Measurements from ENCODE around the gene GOLM1.
"Not testable (repeated sequence)": the region's sequence is repeated elsewhere in the genome, so short reads cannot be mapped to it uniquely, and the experiment has no call there.

Gene GOLM1

DNA sequence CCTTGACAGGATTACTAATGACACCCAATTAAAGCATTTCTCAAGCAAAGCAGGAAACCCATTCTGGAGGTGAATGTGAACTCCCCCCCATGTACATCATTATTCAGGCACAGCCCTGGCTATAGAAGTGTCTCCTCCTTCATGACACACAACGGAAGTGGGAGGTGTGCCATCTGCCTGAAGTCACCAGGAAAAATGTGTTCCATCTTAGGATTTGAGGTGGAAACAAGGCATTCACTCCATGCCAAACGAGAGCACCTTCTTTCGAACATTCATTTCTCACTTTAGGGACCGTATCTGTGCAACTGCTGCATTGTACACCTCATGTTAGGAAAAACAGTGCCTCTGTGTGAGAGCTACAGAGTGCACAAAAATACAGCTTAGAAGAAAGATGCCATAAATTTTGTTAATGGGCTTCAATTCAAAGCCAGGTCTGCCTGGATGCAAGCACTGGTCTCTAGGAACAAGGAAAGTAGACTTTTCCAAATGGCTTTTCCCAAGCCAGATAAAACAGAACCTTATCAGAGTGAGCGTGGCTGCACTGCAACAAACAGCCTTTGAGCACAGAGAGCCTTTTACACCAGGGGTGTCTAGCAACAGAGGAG is 19.4 kb downstream of the GOLM1 start:
- DNase-seq: no peak

DNA sequence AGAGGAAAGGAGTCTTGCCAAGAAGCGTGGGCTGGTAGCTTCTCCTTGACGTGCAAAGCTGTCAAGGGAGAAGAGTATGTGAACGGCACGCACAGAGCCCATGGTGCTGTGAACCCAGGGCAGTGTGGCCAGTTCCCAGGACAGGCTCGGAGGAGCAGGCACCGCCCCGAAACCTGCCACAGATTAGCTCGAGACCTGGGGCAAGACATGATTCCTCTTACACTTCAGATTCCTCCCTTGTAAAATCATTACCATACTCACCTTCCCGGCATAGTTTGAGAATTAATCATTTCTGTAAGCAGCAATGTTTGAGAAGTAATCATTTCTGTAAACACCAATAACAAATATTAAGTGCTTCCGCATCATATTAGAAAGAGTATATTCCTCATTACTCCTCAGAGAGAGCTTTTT is 19.9 kb downstream of the GOLM1 start:
- no peak for DNase-seq

DNA sequence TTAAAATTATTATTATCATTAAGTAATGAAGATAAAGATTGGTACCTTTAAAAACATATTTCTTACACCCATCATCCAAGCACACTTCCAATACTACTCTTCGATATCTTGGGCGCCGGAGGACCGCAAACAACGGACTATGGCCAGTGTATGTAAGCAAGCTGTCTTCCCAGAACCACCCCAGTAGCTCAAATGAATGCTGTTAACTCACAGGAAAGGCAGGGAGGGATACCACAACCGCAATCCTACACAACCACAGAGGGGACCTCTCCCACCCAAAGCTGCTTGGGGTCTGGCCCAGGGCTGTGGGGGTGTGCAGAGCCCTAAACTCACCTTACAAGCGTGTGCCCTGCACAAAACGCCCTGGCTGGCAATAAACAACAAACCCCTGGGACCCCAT is 20.6 kb downstream of the GOLM1 start:
- no peak for DNase-seq

DNA sequence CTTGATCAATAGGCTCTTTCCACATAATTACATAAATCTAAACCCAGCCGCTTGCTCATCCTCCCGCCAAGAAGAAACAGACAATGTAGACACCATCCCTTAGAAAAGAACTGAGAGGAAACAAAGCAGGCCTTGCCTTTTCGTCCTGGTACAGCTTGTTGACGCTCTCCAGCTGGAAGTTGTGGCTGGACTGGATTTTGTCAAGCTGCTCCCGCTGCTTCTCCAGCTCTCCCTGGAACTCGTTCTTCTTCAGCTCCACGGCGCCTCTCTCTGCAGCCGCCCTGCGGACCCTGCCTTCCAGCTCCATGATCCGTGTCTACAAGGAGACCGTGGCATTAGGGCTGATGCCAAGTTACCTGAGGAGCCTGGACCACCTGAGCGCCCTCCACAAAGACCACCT is 22.1 kb downstream of the GOLM1 start:
- DNase-seq: no peak

DNA sequence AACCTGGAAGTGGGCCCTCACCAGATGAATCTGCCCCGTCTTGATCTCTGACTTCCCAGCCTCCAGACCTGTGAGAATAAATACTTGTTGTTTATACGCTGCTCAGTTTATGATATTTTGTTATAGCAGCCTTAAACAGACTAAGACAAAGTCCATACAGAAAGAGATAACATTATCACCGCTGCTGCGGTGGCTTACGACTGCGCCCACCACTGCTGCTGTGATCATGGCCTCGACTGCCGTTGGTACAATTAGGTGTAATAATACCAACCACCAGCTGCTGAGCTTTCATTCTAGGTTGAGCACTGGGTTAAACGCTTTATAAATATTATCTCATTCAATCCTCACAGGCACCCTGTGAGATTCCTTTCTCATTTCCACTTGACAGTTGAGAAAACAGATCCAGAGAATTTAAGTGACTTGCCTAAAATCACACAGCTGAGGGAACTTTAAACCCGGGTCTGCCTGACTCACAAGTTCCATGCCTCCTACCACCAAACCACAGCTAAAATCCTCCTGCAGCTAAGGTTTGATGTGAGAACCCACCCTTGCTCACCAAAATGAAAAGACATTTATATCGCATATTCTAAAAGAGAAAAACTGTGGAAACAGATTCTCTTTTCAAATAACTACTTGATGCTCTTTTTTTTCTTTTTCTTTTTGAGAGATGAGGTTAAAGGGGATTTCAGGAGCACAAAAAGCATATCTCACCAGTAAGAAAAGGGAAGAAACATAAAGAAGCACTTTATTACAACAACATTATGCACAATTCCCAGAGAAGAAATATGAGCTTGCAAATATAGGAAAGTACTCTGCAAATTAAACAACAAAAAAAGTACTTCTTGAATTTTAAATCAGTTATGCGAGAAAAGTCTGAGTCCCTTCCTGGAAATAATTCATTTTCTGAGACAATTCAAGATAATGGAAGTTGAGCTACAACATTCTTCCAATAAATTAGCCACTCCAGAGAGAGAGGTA is 23.9 kb downstream of the GOLM1 start:
- no peak for DNase-seq

DNA sequence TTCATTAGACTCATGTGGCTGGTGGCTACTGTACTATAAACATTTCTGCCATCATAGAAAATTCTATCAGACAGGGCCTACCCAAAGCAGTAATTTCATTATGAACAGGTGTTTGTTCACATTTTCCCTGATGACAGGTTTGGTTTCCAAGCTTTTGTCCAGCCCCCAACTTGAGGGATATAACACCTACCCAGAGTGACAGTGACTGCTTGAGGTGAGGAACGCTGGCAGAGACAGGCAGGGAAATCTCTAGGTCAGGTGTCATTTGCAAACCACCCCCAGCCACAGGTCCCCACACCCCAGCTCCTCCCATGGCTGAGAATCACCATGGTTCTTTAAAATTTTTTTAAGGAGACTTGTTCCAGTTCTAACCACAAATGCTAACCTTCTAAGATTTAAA is 25.5 kb downstream of the GOLM1 start:
- no peak for DNase-seq

DNA sequence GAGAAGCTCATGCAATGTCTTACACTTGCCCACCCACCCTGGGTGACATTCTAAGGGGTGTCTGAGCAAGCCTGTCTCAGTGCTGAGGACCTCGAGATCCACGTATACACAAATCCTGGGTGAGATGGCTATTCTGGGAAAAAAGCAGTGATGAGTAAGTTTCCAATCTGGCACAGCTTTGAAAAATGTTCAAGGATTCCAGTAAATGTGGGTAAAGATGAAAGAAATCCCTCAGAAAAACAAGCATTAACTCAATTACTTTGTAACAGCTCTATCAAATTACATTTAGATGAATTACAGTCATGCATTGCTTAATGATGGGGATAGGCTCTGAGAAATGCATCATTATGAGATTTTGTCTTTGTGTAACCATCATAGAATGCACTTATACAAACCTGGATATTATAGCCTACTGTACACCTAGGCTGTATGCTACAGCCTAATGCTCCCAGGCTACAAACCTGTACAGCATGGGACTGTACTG is 26.9 kb downstream of the GOLM1 start:
- no peak for DNase-seq

DNA sequence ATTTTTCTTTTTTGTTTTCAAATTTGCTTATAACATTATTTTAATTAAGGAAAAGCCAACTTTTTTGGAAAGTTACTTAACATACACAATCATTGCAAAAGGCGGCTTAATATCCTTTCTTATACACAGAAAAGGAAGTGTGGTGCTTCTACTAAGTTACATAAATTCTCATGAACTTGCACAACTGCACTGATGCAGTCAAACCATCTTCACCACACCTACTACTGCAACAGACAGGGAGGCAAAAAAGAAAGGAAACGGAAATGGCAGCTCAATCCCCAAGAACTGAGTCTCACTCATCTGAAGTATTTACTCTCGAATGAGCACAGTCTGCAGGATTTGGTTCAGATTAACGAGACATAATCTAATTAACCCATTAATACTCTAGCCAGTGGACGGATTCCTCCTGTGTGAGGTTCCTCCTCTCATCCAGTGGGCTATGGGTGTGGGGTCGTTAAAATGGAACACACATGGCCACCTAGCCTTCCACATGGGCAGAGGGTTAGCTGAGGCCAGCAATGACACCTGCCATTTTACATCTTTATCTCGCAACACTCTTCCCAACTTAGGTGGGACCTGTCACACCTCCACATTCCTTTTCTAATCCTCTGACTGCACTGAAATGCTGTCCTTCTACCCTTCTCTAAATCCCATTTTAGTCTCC is 30.0 kb downstream of the GOLM1 start:
- no peak for DNase-seq

DNA sequence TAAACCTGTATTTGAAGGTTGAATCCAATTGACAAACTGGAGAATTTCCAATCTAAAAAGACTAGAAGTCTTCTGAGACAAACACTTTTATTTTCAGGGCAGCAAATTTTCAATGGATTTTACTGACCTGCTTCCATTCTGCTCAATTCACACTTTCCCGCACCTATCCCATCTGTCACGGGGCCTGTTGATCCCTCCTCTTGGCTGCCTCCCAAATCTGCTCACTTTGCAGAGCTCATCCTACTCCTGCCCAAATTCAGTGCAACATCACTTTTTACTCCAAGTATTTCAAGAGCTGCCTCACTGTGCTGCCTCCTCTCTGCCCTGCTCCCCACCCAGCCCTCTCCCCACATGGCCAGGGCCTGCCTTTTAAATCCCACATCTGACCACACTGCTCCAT is 35.1 kb downstream of the GOLM1 start:
- no peak for DNase-seq

DNA sequence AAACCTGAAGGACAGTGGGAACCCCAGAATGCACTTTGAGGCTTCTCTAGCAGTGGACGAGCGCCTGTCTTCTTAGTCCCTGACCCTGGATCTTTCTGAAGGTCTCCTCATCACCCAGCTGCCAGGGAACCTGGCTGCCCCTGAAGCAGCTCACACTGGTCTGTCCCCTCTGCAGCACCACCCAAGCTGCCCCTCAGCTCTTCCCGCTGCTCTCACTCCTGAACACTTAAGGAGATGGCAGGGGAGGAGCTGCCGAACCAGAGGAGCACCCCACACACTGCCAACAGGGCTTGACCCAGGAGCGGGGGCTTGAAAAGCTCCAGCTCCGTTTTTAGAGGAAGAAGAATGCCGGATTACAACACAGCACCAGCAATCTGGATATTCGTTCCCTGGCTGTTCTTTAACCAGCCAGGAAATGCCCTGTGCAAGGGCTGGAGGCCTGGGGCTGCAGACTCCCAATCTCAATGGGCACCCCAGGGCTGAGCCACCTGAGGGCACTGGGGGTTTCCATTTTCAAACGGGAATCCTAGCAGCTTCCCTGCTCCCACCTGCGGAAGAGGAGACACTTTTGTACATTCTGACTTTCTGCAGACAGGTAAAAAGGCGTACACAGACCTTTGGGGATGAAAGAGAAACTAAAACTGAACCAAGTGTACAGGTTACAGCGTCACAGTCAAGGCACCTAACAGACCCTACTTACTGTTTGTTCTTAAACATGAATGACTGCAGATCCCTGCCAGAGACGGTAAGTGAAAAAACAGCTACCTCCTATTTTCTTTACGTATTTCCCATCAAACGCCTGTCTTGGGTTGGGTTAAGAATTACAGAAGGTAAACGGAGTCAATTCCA is 36.3 kb downstream of the GOLM1 start:
- no peak for DNase-seq

DNA sequence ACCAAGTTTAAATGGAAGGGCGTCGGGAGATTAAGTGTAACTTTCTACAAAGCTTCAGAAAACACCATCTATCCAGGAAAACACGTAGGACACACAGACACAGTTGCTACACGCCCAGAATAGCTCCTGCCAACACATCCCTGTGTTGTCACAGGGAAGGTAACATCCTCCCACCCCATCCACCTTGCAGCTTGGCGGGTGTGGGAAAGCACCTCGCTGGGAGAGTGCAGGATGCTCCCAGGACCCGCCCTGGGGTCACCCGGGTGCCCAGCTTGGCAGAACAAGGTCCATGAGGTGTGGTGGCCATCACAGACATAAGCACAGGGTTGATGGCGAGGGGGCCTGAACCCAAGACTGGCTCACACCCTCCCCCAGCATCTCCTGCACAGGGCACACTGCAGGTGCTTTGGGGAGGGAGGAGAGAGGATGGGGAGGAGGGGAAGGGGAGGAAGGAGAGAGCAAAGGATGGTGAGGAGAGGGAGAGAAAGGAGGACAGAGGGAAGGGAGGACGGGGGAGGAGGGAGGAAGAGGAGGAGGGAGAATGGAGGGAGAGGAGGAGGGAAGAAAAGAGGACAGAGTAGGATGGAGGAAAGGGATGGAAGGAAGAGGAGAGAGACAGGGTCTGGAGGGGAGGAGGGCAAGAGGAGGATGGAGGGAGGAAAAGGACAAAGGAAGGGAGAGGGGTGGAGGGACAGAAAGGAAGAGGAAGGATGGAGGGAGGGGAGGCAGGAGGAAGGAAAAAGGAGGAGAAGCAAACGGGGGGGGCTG is 37.2 kb downstream of the GOLM1 start:
- DNase-seq: no peak

DNA sequence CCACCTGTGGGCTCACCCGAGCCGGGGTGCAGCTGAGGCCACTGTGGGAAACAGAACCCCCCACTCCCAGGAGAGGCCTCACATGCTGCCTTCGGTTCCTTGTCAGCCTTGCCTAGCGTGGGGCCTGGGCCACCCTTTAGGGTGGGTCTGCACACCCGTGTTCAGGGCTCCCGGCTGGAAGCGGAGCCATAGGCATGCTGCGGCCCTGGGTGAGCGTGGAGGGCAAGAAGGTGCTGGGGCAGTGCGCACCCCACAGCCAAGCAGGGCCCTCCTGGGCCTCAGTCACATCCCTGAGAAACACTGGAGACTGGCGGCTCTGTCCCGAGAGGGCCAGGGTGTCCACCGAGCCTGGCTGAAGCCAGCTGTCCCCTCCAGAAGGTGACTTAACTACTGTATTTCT is 41.9 kb downstream of the GOLM1 start:
- DNase-seq: no peak

DNA sequence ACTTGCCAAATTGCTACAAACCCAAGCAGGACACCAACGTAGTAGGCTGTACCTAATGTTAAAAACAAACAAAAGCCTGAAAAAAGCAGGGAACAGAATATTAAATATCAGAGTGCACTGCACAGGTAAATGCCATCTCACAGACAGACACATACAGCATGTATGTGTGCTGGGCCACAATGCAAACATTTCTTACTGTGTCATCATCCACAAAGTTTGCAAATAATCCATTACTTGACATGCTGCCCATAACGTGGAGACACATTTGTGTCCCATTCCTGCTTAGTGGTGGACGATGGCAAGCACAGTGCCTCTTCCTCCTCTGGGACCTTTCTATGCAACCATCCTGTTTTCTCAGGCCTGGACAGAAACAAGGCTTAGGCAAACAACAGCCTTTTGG is 44.7 kb downstream of the GOLM1 start:
- no peak for DNase-seq

DNA sequence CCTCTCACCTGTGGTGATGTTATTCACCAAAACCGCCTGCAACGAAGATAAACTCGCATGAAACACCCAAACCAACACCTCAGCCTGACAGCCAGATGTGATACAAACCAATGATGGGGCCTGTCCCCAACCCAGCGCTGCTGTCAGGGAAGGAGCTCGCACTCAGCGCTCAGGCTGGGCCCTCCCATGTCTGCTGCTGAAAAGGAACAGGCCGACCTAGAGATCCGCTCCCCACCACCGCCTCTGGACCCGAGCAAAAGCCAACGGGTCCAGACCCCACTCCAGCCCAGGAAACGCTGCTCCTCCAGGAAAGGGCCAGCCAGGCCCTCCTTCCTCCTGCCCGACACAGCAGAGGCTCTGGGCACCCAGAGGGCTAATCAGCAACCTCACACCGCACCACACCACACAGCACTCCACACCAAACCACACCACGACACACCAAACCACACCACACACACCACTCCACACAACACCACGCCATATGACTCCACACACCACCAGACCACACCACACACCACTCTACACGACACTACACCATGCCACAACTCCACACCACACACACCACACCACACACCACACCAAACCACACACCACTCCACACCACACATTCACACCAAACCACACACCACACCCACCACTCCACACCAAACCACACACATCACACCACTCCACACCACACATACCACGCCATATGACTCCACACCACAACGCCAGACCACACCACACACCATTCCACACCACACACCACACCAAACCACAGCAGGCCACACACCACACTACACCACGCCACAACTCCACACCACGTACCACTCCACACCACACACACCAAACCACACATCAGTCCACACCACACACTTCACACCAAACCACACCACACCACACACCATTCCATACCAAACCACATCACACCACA is 46.5 kb downstream of the GOLM1 start:
- DNase-seq: no peak

DNA sequence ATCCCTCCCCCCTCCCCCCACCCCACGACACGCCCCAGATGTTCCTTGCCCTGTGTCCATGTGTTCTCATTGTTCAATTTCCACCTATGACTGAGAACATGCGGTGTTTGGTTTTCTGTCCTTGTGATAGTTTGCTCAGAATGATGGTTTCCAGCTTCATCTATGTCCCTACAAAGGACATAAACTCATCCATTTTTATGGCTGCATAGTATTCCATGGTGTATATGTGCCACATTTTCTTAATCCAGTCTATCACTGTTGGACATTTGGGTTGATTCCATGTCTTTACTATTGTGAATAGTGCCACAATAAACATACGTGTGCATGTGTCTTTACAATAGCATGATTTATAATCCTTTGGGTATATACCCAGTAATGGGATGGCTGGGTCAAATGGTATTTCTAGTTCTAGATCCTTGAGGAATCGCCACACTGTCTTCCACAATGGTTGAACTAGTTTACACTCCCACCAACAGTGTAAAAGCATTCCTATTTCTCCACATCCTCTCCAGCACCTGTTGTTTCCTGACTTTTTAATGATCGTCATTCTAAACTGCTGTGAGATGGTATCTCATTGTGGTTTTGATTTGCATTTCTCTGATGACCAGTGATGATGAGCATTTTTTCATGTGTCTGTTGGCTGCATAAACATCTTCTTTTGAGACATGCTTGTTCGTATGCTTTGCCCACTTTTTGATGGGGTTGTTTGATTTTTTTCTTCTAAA is 51.2 kb downstream of the GOLM1 start:
- not testable (repeated sequence) for DNase-seq

DNA sequence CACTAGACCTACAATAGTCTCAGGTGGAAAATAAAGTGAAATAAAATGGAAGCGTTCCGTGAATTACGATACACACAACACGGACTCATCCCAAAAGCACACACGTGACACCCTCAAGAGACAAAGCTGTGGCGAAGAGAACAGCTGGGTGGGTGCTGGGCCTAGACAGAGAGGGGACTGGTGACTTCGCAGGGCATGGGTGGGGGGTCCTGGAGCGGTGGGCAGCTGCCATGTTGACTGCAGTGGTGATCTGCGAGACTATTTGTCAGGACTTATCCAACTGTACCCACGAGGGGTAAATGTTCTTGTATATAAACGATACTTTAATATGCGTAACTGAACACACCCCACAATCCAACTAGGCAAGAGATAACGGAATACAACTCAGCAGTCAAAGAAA is 52.0 kb downstream of the GOLM1 start:
- no peak for DNase-seq

DNA sequence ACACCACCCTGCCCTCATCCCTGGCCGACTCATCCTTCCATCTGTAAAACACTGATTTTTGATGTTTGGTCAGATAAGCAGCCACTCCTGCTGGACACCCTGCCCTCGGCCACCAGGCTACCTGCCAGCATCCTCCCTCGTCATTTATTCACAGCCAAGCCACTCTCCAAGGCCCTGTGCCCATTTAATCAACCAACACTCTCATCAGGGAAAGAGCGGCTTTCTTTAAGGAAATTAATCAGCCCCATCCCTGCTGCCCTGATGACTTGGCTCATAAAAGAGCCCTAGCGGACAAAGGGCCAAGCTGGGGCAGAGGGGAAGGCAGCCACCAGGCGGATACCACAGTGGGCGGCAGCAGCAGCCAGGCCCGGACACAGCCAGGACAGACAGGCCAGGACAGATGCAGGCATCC is 52.4 kb downstream of the GOLM1 start:
- no peak for DNase-seq

DNA sequence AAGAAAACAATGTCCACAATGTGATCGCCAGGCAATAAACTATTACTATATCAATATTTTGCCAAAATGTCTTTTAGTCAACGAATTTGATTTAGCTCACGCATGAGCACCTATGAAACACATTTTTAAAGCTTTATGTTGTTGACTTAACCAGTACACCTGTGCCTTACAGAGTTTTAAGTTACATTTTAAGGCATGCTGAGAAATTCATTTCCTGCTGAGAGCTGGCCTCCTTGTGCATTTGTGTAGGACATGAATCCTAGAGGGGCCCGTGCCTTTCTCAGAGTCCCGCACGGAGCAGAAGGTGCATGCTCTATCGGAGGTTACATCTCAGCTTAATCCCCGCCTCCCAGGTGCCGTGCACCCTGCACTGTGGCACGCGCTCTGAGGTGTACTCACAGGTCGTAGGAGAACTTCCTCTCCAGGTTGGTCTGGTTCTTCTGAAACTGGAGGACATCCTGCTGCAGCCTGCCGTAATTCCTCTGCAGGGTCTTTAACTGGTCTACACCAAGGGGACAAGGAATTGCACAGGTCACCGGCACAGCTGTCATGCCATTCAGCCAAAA is 53.2 kb downstream of the GOLM1 start:
- no peak for DNase-seq

DNA sequence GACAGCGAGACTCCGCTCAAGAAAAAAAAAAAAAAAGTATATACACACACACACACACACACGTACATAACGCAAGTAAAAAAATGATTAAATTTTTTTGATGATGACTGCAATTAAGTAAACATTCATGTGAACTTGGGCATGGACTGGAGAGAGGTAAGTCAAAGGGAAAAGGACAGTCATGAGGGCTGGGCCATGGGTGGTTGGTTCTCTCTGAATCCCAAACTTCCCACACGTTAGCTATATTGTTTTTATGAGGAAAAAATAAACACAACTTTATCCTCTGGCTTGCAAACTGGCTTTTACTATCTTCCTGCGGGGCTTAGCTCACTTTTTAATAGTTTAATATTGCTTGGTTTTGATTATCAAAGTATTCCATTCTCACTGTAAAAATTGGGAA is 53.7 kb downstream of the GOLM1 start:
- no peak for DNase-seq

DNA sequence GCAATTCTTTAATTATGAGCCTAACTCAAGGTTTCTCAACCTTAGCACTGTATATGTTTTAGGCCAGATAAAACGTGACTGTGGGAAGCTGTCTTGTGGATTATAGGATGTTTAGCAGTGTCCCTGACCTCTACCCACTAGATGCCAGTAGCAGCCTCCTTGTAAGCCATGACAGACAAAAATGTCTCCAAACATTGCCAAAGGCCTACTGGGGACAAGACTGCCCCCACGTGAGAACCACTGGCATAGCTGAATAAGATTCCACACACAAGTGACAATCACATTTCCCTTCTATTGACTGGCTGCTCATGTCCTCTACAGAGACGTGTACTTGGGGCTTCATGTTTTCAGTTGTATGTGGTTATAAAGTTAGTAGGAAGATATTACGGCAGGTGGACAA is 55.4 kb downstream of the GOLM1 start:
- no peak for DNase-seq
